ENCODE measurements around the gene ZBED6. TPM values are rescaled to one million over a fixed set of nuclear protein-coding genes. Genes with fewer than 3 reads are reported as not detected.
"Not testable (repeated sequence)": the region's sequence is repeated elsewhere in the genome, so short reads cannot be mapped to it uniquely, and the experiment has no call there.

Gene ZBED6
- total RNA-seq, 1 experiment from 2014 or later = 13.4 TPM

DNA sequence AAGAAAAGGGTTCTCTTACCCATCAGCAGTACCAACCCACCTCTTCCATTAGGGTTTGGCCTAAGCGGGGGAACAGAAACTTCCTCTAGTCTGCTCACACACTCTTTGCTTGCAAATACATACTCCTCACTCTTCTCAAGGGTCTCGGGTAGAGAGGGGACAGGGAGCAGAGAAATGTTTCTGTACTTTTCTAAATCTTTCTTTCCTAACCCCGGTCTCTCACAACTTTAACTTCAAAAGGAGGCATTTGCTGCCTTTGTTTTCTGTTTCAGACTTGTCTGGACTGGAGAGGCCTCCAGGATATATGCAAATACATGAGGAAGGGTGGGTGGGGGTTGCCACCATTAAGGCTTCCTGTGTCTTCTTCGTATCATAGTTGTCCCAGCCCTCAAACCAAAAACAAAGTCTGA, 41.0 kb upstream of the ZBED6 start:
- ChIA-PET POLR2A (no interaction called here), CTCF (no interaction called here)
- Mint-ChIP-seq H3K4me3 (no peak overlapping the region), H3K9me3 (no peaks in the 10 kb centered on the region), H3K4me1 (peaks cover 11% of the 10 kb centered on the region), H3K36me3 (no peaks in the 10 kb centered on the region), H3K27me3 (ENCODE audit: low read depth) (no peaks in the 10 kb centered on the region), H3K27ac (peak overlapping the region; percentile 38; the same call in 1 of the 2 replicates)
- no peak; the same call in 1 of the 2 replicates for ATAC-seq
- DNase-seq (ENCODE audit: low spot score) = no peak
- TF ChIP-seq, protein P1, sequence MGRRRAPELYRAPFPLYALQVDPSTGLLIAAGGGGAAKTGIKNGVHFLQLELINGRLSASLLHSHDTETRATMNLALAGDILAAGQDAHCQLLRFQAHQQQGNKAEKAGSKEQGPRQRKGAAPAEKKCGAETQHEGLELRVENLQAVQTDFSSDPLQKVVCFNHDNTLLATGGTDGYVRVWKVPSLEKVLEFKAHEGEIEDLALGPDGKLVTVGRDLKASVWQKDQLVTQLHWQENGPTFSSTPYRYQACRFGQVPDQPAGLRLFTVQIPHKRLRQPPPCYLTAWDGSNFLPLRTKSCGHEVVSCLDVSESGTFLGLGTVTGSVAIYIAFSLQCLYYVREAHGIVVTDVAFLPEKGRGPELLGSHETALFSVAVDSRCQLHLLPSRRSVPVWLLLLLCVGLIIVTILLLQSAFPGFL (CRISPR knock-in tag; IDR thresholded peaks at IDR 0.05; ENCODE audit: borderline replicate concordance) = no peak
- no peak for TF ChIP-seq ZNF138 (CRISPR knock-in tag; conservative IDR thresholded peaks at IDR 0.05)
- TF ChIP-seq SOX15 (CRISPR knock-in tag; IDR thresholded peaks at IDR 0.05) = no peak
- TF ChIP-seq, protein P2, sequence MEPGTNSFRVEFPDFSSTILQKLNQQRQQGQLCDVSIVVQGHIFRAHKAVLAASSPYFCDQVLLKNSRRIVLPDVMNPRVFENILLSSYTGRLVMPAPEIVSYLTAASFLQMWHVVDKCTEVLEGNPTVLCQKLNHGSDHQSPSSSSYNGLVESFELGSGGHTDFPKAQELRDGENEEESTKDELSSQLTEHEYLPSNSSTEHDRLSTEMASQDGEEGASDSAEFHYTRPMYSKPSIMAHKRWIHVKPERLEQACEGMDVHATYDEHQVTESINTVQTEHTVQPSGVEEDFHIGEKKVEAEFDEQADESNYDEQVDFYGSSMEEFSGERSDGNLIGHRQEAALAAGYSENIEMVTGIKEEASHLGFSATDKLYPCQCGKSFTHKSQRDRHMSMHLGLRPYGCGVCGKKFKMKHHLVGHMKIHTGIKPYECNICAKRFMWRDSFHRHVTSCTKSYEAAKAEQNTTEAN (CRISPR knock-in tag; IDR thresholded peaks at IDR 0.05) = no peak
- no peak for TF ChIP-seq CBFB (CRISPR knock-in tag; IDR thresholded peaks at IDR 0.05; ENCODE audit: low read depth)

DNA sequence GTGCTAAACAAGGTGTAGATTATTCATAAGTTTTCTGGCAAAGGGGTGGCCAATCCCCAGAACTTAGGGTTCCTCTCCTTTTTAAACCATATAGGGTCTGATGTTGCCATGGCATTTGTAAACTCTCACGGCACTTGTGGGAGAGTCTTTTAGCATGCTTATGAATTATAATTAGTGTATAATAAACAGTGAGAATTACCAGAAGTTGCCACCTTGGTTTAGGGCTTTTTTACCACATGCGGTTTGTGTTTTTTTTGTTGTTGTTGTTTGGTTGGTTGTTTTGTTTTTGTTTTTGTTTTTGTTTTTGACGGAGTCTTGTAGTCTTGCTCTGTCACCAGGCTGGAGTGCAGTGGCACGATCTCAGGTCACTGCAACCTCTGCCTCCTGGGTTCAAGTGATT, 39.4 kb upstream of the ZBED6 start:
- ChIA-PET CTCF (no interaction called here), POLR2A (no interaction called here)
- no peak for ATAC-seq
- DNase-seq (ENCODE audit: low spot score) = no peak
- no peaks in the 10 kb centered on the region for H3K9me3 Mint-ChIP-seq
- no peak overlapping the region for H3K27ac Mint-ChIP-seq
- H3K36me3 Mint-ChIP-seq = no peaks in the 10 kb centered on the region
- no peak for TF ChIP-seq HMGA2 (CRISPR knock-in tag; IDR thresholded peaks at IDR 0.05)
- TF ChIP-seq FOXJ3 (CRISPR knock-in tag; IDR thresholded peaks at IDR 0.05; ENCODE audit: borderline replicate concordance) = no peak
- TF ChIP-seq, protein P3, sequence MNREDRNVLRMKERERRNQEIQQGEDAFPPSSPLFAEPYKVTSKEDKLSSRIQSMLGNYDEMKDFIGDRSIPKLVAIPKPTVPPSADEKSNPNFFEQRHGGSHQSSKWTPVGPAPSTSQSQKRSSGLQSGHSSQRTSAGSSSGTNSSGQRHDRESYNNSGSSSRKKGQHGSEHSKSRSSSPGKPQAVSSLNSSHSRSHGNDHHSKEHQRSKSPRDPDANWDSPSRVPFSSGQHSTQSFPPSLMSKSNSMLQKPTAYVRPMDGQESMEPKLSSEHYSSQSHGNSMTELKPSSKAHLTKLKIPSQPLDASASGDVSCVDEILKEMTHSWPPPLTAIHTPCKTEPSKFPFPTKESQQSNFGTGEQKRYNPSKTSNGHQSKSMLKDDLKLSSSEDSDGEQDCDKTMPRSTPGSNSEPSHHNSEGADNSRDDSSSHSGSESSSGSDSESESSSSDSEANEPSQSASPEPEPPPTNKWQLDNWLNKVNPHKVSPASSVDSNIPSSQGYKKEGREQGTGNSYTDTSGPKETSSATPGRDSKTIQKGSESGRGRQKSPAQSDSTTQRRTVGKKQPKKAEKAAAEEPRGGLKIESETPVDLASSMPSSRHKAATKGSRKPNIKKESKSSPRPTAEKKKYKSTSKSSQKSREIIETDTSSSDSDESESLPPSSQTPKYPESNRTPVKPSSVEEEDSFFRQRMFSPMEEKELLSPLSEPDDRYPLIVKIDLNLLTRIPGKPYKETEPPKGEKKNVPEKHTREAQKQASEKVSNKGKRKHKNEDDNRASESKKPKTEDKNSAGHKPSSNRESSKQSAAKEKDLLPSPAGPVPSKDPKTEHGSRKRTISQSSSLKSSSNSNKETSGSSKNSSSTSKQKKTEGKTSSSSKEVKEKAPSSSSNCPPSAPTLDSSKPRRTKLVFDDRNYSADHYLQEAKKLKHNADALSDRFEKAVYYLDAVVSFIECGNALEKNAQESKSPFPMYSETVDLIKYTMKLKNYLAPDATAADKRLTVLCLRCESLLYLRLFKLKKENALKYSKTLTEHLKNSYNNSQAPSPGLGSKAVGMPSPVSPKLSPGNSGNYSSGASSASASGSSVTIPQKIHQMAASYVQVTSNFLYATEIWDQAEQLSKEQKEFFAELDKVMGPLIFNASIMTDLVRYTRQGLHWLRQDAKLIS (CRISPR knock-in tag; IDR thresholded peaks at IDR 0.05; ENCODE audit: borderline replicate concordance) = no peak
- TF ChIP-seq, protein P4, sequence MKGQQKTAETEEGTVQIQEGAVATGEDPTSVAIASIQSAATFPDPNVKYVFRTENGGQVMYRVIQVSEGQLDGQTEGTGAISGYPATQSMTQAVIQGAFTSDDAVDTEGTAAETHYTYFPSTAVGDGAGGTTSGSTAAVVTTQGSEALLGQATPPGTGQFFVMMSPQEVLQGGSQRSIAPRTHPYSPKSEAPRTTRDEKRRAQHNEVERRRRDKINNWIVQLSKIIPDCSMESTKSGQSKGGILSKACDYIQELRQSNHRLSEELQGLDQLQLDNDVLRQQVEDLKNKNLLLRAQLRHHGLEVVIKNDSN (CRISPR knock-in tag; IDR thresholded peaks at IDR 0.05) = no peak
- no peak for TF ChIP-seq ZNF317 (CRISPR knock-in tag; IDR thresholded peaks at IDR 0.05; ENCODE audit: borderline replicate concordance, low read depth)
- no peak for TF ChIP-seq SMAD3 (CRISPR knock-in tag; IDR thresholded peaks at IDR 0.05; ENCODE audit: borderline replicate concordance)
- TF ChIP-seq, protein P5, sequence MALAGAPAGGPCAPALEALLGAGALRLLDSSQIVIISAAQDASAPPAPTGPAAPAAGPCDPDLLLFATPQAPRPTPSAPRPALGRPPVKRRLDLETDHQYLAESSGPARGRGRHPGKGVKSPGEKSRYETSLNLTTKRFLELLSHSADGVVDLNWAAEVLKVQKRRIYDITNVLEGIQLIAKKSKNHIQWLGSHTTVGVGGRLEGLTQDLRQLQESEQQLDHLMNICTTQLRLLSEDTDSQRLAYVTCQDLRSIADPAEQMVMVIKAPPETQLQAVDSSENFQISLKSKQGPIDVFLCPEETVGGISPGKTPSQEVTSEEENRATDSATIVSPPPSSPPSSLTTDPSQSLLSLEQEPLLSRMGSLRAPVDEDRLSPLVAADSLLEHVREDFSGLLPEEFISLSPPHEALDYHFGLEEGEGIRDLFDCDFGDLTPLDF (CRISPR knock-in tag; IDR thresholded peaks at IDR 0.05) = no peak
- H3K4me3 Mint-ChIP-seq = no peak overlapping the region
- no peaks in the 10 kb centered on the region for H3K27me3 Mint-ChIP-seq (ENCODE audit: low read depth)
- H3K4me1 Mint-ChIP-seq = peaks cover 11% of the 10 kb centered on the region

DNA sequence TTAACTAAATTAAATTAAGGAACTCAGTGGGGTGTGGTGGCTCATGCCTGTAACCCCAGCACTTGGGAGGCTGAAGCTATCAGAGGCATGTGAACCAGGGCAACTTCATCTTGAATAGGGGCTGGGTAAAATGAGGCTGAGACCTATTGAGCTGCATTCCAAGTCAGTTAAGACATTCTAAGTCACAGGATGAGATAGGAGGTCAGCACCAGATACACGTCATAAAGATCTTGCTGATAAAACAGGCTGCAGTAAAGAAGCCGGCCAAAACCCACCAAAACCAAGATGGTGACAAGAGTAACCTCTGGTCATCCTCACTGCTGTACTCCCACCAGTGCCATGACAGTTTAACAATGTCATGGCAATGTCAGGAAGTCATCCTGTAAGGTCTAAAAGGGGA, 36.7 kb upstream of the ZBED6 start:
- CTCF ChIA-PET = interaction anchor here (0.6 kb wide), 1 partner anchor 614 kb away, joined by 3 read pairs; no protein-coding TSS in a partner anchor
- not testable (repeated sequence) for H3K36me3 Mint-ChIP-seq

More for the DNA sequence above, 36.7 kb upstream of the ZBED6 start:
- ATAC-seq; POLR2A ChIA-PET; H3K9me3 Mint-ChIP-seq; H3K27me3 Mint-ChIP-seq (ENCODE audit: low read depth); H3K27ac Mint-ChIP-seq; H3K4me1 Mint-ChIP-seq; H3K4me3 Mint-ChIP-seq; DNase-seq (ENCODE audit: low spot score): not testable (repeated sequence)

Measured in WTC11 (cell line).